GM12874 (cell line): ENCODE data around the gene CDON.

Experiments
- TF ChIP-seq, protein P1 (sequence below): IDR thresholded peaks from 2 replicates; pipeline ENCODE4 v1.5.1; 2011; ENCODE audit warnings: low read depth, mild to moderate bottlenecking, control low read depth, low read length, moderate library complexity; ENCODE audit not compliant: insufficient read depth

The CDON gene

DNA sequence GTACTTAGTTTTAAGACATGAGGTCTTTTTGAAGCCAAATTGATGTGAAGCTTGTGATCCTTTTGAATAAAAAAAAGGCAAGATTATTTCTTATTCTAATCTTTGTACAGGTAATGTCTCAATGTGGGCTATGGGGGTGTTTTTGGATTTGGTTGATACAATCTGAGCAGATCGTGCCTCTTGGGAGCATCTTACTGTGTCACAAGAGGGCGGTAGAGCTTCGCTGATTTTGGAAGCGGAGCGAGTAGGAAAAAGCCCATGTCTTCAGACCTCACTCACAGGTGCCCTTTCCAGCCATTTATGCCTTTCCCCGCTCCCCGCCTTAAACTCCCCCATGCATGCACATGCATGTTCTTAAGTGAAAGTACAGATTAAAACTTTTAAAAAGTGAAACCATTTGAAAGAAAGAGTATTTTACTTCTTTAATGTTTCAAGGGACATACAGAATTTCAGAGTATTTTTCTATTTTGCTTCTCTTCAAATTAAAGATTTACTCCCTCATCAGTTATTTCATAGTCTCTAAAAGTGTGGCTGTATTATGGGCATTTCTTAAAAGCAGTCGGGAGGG, 139.6 kb downstream of the CDON start:
- TF ChIP-seq, protein P1, sequence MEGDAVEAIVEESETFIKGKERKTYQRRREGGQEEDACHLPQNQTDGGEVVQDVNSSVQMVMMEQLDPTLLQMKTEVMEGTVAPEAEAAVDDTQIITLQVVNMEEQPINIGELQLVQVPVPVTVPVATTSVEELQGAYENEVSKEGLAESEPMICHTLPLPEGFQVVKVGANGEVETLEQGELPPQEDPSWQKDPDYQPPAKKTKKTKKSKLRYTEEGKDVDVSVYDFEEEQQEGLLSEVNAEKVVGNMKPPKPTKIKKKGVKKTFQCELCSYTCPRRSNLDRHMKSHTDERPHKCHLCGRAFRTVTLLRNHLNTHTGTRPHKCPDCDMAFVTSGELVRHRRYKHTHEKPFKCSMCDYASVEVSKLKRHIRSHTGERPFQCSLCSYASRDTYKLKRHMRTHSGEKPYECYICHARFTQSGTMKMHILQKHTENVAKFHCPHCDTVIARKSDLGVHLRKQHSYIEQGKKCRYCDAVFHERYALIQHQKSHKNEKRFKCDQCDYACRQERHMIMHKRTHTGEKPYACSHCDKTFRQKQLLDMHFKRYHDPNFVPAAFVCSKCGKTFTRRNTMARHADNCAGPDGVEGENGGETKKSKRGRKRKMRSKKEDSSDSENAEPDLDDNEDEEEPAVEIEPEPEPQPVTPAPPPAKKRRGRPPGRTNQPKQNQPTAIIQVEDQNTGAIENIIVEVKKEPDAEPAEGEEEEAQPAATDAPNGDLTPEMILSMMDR, result peak; percentile 73

DNA sequence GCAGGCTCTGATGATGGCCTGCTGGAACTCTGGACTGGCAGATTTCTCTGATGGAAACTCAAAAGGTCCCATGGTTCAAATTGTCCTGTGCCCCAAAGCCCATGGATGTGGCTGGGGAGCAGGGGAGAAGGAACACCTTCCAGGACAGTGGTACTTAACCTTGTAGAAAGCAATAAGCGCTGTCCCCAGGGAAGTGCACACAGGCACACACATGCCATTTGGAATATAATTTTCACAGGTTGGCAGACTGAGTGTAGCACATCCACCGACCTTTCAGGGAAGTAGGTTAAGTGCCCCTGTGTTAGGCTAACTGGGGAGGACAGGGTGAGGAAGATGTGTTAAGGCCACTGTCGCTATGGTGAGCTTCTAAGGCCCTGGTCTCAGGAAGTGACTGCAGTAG, 140.5 kb downstream of the CDON start:
- TF ChIP-seq, protein P1, result no peak

DNA sequence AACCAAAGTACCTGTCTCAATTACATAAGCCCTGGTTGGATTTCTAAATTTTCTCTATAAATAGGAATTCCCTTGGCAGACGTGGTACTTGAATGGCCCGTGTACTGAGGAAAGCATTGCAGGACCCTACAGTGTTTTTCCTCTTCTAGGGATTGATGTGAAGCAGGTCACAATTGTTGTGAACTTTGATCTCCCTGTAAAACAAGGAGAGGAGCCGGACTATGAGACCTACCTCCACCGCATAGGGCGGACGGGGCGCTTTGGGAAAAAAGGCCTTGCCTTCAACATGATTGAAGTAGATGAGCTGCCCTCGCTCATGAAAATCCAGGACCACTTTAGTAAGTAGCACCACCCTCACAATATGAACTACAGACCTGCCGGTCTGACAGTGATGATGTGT, 141.6 kb downstream of the CDON start:
- TF ChIP-seq, protein P1, result no peak

- TF ChIP-seq, protein P1, result no peak
Measured at GRCh38 chr11:125918140-125918840, 144.4 kb downstream of the CDON start.

GRCh38 chr11:125916683-125917347, 145.9 kb downstream of the CDON start:
- TF ChIP-seq, protein P1, result no peak

DNA sequence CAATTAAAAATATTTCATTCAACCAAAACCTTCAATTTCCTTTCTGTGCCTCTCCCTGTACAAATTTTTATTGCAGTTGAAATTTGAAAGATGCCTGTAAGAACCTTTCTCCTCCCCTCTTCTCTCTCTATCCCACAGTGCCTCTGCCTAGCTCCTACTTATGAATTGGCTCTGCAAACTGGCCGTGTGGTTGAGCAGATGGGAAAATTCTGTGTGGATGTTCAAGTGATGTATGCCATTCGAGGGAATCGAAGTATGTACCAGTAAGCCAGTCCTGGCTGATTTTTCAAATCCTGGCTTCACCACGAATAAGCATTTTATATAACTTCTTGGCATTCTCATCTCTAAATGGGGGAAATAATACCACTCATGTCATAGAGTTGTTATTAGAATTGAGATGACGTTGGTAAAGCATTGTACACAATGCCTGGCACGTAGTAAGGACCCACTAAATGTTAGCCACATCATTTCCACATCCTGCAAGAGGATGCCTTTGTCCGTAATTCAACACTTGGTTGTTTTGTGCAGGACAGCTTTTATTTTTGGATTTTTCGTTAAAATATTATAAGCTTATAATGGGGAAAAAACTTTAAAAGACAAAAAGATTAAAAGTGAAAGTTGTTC, 152.3 kb downstream of the CDON start:
- TF ChIP-seq, protein P1, result no peak
